HL-60 (cell line): ENCODE results near the gene GPX1.

Experiments used
- CTCF ChIP-seq: IDR thresholded peaks from one replicate; pipeline ENCODE4 v1.5.1; 2011; ENCODE audit warnings: low read length, control low read depth, inconsistent platforms; ENCODE audit not compliant: insufficient read depth
- POLR2AphosphoS5 ChIP-seq: IDR thresholded peaks from 2 replicates; pipeline ENCODE4 v1.6.1; 2012; ENCODE audit warnings: low read depth

GRCh38 chr3:49358217-49358883, at the start of gene GPX1:
- TF ChIP-seq CTCF (no peak), POLR2AphosphoS5 (peak; percentile 95)
